HG03097 (cell line): ENCODE data around the gene FUZ.

Experiments
- ATAC-seq: cut with Tn5 transposase; IDR thresholded peaks from one replicate; pipeline ENCODE4 v1.9.1; 2021; ENCODE audit not compliant: unreplicated experiment, low FRiP score

Gene FUZ

DNA sequence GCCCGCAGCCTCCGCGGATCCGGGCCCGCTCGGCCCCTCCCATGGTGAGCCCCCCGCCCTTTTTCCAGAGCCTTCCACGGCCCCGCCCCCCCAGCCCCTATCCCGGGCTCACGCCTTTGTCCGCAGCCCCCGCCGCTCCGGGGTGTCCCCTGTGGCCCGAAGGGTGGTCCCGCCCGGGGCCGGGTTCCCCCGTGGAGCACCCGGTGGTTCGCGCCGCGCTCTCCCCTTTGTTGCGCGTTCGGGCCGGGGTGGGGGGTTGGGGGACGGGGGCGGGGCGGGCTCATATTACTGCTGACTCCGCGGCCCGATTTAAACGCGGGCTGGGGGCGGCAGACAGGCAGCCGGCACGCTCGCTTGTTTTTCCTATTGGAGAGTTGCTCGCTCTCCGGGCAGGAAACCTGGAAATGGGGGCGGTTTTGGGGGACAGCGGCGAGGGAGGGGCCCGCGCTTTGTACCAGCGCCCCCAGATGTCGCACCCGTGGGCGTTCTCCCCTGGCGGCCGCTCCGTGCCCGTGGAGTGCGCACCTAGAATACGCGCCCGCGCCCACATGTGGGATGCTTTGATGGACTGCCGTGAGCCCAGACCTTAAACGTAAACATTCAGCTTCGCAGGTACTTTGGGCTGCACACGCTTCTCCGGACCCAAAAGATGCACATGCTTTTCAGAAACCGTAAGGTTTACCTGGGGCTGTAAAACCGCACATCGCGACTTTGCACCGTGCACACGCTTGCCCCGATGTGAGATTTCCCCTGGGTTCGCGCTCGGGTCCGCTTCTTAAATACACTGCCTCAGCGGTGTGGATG is 38.6 kb upstream of the FUZ start:
- ATAC-seq: no peak

DNA sequence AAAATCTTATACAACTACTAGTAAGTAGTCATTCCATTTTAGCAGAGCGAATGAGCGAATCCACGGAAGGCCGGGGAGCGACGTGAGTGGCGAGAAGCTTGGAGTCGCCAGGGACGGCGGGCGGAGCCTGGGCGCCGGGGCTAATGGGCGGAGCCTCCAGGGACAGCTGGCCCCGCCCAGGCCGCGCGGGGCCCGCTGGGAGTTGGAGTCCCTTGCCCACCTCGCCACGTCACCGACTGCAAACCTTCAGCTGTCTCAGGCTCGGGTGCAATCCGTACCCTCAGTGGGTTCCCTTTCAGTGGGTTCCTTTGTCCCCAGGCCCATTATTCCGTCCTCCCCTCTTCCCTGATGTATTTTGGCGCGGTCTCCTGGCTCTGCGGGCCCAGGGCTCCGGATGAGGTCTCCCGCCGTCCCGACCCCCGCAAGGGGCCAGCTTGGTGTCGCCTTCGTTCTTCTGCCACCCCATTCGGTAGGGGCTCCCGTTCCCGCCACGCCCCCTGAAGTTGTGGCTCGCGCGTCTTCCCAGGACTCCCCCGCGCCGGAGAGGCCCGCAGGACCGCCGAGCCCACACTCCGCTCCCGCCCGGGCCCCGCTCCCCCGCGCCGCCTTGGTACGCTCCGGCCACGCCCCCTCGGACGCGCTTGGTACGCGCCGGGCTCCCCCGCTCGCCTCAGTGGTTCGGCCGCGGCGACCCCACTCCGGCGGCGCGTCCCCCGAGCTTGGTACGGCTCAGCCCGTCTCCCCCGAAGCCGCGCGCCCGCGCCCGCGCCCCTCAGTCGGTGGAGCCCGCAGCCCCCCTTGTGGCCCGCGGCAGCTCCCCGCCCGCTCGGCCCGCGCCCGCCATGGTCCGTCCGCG is 37.6 kb upstream of the FUZ start, which contains the start of gene PTOV1:
Gene PTOV1, plus strand, starts transcription at position 673 of the 856 bp plus-strand sequence.
- peak; percentile 69 for ATAC-seq

DNA sequence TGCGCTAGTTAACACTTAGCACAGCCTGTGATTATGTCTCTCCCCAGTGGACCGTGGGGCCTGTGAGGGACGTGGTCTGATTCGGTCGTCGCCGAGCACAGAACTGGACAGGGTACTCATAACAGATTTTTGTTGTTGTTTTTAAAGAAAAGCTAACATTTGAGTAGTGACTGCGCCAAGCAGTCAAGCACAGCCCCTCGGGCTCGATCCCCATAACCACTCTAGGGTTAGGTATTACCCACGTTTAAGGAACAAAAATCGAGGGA is 37.1 kb upstream of the FUZ start:
- no peak for ATAC-seq

DNA sequence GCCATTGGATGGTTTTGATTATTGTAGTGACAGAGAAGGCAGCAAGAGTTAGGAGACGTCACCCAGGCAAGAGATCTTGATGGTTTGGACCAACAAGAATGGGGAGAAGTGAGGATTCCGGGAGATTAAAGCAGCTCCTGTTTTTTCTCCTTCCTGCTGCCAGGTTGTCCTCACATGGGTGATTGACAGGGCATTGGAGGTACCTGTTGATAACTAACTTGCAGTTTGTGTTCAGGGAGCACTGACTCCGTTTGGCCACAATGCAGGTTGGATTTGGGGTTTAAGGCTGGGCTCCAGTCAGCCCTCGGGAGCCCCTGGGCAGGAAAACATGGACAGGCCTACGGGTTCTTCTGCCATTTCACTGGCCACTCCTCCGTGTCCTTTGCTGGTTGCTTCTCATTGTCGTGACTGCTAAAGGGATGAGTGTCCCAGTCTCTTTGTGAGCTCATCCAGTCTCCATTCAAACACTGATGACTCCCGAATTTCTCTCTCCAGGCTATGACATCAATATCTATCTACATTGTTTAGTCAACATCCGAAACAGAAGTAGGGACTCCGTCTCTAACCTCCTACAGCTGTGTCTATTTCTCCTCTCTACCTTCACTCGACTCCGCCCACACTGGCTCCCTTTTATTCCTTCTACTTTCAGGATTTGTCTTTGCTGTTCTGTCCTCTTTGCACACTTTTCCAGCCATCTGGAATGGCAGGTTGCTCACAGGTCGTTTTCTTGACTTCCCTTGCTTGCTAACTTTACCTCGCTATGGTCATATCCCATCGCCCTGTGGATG is 36.5 kb upstream of the FUZ start:
- ATAC-seq: no peak

DNA sequence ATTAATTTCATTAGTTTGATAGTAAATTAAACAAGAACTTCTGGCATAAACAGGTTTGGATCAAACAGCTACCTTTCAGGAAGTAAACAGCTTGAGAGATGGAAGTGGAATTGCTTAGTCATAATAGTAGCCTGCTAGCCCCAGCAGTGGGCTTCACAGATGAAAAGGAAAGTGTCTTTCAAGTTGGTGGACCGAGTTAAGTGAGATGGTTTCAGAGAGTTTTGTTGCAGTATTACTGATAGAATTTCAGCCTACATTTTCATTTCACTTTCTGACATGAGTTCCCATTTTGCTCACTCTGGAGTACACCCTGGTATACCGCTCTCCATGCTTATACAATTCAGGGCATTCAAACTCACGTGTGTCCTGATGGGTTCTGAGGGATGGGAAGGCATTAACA is 35.8 kb upstream of the FUZ start:
- ATAC-seq: no peak

DNA sequence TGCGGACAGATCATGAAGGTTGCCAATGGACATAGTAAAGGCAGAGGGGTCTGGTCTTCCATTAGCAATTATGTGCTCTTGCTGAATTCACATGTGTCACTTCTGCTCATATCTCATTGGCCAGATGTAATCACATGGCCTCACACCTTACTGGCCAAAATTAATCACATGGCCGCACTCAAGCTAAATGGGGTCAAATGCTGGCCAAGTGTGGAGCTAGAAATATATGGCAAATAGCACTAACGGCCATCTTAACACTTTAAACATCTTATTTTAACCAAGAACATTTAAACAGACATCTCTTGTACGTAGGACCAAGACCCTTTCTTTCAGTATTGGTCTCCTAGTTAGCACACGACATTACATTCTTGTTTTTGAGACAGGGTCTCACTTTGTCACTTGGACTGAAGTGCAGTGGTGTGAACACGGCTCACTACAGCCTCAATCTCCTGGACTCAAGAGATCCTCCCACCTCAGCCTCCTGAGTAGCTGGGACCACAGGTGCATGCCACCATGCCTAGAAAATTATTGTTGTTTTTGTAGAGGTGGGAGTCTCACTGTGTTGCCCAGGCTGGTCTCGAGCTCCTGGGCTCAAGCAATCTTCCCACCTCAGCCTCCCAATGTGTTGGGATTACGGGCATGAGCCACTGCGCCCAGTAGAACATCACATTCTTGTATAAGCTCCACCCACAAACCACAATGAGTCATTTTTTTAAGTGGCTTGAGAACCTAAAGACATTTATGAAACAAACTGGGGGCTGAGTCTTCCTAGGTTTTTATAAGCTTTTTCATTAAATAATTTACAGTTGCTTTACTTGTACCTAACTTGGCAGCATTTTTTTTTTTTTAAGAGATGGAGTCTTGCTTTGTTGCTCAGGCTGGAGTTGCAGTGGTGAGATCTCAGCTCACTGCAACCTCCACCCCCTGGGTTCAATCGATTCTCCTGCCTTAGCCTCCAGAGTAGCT is 34.9 kb upstream of the FUZ start:
- no peak for ATAC-seq

DNA sequence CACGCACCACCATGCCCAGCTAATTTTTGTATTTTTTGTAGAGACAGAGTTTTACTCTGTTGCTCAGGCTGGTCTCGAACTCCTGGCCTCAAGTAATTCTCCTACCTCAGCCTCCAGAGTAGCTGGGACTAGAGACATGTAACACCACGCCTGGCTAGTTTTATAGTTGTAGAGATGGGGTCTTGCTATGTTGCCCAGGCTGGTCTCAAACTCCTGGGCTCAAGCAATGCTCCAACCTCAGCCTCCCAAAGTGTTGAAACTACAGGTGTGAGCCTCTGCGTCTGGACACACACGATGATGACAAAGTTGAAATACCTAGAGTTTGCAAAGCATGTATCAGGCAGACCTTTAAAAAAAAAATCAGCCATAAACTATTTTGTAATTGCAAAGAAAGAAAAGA is 33.3 kb upstream of the FUZ start:
- ATAC-seq: no peak

DNA sequence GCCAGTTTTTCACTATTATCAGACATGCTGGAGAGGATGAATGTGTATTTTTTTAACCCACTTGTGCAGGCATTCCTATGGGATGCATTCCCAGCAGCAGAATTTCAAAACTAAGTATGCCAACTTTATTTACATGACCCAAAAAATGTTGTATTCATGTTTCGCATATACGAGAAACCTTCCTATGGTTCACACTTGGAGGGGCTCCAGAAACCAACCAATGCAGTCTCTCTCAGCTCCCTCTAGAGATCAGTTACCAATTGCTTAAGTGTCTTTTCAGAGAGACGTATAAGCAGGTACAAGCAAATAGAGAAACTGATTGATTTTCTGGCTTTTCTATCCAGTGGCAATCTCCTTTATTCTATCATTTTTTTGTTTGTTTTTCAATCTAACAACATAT is 32.3 kb upstream of the FUZ start:
- ATAC-seq: no peak

DNA sequence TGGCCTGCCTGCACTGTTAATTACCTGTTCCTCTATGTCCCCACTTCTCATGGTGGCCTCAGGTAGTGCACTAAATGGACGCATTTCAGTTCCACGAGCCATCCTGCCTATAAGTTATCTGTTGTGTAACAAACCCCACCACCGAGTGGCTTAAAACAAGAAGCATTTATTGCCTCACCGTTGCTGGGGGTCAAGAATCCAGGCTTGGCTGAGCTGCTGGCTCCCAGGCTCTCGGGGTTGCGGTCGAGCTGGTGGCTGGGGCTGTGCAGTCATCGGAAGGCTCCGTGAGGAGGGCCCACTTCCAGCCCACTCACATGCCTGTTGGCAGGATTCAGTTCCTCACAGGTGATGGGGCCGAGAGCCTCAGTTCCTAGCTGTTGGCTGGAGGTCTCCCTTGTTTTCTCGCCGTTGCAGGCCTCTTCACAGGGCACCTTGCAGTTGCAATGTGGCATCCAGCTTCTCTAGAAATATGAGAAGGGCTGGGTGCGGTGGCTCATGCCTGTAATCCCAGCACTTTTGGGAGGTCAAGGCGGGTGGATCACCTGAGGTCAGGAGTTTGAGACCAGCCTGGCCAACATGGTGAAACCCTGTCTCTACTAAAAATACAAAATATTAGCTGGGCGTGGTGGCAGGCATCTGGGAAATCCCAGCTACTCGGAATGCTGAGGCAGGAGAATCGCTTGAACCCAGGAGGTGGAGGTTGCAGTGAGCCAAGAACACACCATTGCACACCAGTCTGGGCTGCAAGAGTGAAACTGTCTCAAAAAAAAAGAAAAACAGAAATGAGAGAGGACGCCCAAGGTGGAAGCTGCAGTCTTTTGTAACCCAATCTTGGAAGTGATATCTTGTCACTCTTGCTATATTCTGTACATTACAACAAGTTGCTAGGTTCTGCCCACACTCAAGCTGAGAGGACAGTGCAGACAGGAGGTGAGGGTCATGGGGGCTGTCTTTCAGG is 31.3 kb upstream of the FUZ start:
- ATAC-seq: no peak

DNA sequence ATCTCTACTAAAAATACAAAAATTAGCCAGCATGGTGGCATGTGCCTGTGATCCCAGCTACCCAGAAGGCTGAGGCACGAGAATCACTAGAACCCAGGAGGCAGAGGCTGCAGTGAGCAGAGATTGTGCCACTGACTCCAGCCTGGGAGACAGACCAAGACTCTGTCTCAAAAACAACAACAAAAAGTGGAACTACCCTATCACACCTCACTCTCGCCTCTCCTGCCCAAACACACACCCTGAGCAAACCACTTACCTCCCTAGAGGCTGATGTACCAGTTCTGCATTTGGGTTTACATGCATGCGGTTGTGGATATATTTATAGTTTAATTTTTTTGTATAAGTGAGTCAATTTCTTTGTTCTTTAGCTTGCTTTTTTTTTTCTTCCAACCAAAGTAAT is 30.2 kb upstream of the FUZ start:
- no peak for ATAC-seq

DNA sequence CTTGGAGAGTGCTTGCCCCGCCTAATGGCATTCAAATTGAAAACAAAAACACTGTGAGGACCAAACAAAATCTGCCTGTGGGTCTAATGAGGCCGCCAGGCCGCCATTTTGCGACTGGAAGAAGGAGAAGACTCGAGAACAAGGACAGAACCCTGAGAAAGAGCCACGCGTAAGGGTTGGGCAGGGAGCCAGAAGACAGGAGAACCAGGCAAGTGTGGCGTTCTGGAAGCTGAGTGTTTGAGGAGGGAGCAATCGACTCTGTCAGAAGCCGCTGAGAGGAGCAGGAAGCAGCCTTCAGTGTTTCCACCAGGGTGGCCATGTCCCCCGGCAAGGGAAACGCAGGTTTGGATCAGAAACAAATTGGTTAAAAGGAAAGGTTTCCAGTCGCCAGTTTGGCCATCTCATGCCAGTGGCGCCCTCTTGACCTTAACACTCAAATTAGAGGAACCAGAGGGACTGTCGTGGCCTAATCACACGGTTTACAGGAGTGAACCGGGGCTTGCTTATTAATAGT is 27.7 kb upstream of the FUZ start:
- ATAC-seq: no peak

DNA sequence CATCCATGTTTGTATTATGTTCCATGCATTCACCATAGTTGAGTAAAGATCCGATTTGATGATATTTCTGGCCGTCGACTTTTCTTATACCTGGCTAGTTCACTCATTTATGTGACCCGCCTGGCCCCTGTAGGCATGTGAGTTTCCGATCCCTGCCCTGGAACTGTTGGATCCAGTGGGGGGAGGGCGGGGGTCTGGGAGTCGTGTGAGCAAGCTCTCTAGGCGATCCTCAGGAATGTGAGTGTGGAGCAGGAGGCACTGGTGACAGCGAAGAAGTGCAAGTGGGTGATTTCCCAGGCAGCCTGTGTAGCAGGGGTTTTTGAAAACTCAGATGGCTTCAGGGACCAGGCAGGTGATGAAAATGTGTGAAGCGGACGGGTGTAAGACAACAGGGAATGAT is 27.2 kb upstream of the FUZ start:
- ATAC-seq: no peak

DNA sequence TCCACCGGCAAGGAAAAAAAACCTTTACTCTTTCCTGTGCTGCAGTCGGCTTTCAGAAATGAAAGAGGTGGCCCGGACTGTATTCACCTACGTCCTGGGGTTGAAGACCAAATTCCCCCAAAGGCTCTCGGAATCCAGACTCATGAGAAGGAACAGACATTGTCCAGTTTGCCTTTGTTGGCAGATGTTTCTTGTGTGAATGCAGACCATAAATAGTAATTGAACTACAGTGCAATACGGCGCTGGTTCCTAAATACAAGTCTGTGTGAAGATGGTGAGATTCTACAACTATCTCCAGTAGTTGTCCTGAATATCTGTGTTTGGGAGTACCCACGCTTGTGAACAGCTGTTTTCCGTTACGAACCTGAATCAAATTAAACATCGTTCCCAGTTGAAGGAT is 26.6 kb upstream of the FUZ start:
- no peak for ATAC-seq

DNA sequence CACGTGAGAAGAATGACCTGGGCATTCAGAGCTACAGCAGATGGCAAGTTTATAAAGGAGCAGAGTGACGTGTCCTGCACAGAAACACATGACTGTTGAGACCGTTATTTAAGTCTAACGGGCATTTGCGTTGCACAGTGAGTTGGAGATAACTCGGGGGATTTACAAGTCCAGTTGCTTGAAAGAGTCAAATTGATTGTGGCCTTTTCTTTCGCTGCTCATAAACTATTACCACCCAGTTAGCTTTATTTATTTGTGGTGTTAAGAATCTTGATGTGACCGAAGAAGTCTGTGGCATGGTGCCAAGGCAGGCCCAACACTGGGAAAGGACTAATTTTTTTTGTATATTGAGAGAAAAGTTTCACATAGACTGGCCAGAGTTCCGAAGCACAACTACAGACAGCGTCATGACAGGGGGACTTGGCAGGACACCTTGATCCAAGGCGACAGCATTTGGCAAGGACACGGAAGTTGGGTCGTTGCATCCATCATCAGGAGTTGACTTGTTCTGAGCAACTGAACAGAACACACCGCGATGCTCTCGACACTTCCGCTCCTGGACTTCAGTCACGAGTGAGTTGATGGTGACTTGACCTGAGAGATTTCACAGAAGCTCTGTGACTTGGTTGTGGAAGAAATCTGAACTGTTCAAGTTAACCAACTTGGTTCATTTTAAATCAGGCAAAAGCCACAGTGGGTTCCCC is 25.9 kb upstream of the FUZ start:
- ATAC-seq: no peak

DNA sequence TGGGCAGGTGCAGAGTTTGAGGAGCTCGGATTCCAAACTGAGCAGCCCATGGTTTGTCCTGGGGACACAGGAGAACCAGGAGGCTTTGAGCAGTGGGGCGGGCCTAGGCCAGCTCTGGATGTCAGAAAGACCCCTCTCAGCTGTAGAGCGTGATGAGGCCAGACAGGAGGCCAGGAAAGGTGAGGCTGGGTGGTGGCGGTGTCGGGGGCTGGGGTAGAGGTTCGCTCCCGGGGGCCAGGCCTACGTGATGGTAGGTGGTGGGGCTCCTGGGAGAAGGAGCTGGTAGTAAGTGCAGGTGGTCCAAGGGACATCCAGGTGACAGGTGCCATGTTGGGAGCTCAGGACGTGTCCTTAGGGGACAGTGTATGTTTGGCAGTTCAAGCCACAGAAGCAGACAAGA is 24.3 kb upstream of the FUZ start:
- ATAC-seq: no peak

DNA sequence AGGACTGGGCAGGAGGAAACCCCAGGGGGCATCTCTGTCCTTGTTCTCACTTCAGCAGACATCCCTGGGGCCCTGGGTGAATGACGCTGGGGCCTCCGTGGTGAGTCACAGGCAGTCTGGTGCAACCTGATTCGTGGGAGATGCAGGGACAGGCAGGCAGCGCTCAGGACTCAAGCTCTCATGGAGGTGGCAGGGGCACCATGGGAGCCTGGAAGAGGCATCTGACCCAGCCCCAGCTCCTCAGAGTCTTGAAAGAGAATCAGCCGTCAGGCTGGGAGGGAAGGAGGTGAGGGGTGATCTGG is 23.9 kb upstream of the FUZ start:
- ATAC-seq: no peak

DNA sequence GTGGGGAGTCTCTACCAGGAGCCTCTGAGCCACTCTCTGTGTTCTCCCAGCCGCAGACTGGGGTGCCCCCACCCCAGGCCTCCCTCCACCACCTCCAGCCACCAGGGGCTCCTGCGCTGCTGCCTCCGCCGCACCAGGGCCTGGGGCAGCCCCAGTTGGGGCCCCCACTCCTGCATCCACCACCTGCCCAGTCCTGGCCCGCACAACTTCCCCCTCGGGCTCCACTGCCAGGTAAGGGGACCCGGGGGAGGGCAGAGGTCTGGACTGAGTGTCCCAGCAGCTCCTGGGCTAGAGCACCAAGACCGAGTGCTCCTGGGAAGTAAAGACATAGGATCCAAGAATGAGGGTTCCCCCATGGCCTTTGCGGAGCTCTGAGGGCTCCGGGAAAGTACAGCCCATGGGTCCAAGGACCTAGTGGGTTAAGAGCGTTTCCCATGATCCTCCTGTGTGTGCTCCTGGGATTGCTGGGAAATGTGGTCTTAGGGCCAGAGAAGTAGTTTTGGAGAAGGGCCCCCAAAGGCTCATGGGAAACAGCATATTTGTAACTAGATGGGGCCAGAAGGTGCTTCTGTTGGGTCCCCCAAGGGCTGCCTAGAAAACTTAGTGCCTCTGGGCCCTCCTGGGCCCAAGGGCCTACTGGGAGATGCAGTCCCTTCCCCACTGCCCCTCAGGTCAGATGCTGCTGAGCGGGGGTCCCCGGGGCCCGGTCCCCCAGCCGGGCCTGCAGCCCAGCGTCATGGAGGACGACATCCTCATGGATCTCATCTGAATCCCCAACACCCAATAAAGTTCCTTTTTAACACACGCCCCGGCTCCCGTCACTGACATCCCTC is 23.3 kb upstream of the FUZ start:
- no peak for ATAC-seq

DNA sequence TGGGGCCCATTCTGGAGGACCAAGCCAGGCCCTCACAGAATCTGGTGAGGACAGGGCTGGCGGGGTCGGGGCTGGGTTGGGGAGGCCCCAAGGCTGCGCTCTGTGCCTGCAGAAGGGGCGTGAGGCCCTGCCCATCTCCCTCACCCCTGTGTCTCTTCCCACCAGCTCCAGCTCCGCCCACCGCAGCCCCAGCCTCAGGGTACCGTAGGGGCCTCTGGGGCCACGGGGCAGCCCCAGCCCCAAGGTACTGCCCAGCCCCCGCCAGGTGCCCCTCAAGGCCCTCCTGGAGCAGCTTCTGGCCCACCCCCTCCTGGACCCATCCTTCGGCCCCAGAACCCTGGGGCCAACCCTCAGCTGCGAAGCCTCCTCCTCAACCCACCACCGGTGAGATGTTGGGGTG is 22.5 kb upstream of the FUZ start:
- ATAC-seq: no peak
